Measurements from ENCODE around the gene ZC3H13. TPM values are rescaled to one million over a fixed set of nuclear protein-coding genes. Genes with fewer than 3 reads are reported as not detected.

ZC3H13 gene
- polyA plus RNA-seq, 3 donors: 62.6 to 71.6 (median 68.6) TPM

Other genes starting within 250 kb of the ZC3H13 start
- gene SIAH3, start 201.0 kb downstream of the ZC3H13 start, polyA plus RNA-seq (ENCODE audit: insufficient read length in 3 of 3): under 1 TPM; 0.78 to 0.89 (median 0.81) TPM
- under 1 TPM; 0.10 to 0.18 (median 0.13) TPM for gene CPB2, start 52.3 kb upstream of the ZC3H13 start, polyA plus RNA-seq (ENCODE audit: insufficient read length in 3 of 3)
- gene LCP1, start 129.4 kb upstream of the ZC3H13 start, polyA plus RNA-seq (ENCODE audit: insufficient read length in 3 of 3): 10 to 100 TPM in 1 of 3 donors, 1 to 10 TPM in 2; 7.8 to 10.7 (median 8.9) TPM
- under 1 TPM; 0.14 to 0.28 (median 0.16) TPM for gene LRRC63, start 159.2 kb upstream of the ZC3H13 start, polyA plus RNA-seq (ENCODE audit: insufficient read length in 3 of 3)

Data from renal pelvis (tissue), 3 donors.